ENCODE measurements around the gene ANKMY1. TPM values are rescaled to one million over a fixed set of nuclear protein-coding genes. Genes with fewer than 3 reads are reported as not detected.

Gene ANKMY1
- total RNA-seq, 1 experiment from 2014 or later, result 28.3 TPM

- H3K36me3 ChIP-seq (ENCODE audit: control insufficient read depth in 1 of 2, insufficient read depth in 2 of 2, low read length in 2 of 2), result no peaks in the 10 kb centered on the region
- ChIA-PET POLR2A (no interaction called here), CTCF (no interaction called here), RAD21 (ENCODE audit: low non-redundant PET in 1 of 2, low total read pairs in 2 of 2, uncharacterized antibody in 2 of 2, unreplicated experiment in 2 of 2) (no interaction called here)
- no peak overlapping the region for H3K4me2 ChIP-seq (ENCODE audit: low read length)
- H4K20me1 ChIP-seq (ENCODE audit: insufficient read depth), result no peaks in the 10 kb centered on the region
- BruUV-seq (replicated peaks), result no TSS peak
- no peak overlapping the region for H3K4me3 ChIP-seq (replicated peaks in 1 of 2; ENCODE audit: low read depth in 1 of 2, low read length in 2 of 2)
- no peaks in the 10 kb centered on the region for H3K9me3 ChIP-seq (ENCODE audit: control insufficient read depth in 1 of 2, insufficient read depth in 1 of 2, low read depth in 1 of 2, low read length in 2 of 2)
- intact Hi-C loops (cut with micrococcal nuclease), result loop anchor here (5.0 kb wide), 1 partner anchor 302 kb away; no protein-coding TSS in a partner anchor
- peaks cover 51% of the 10 kb centered on the region; the same call in 1 of the 2 replicates for H3K79me2 ChIP-seq (ENCODE audit: insufficient read depth, low read length)
- ATAC-seq, result no peak
- TF ChIP-seq ZBTB33 (IDR thresholded peaks at IDR 0.05; ENCODE audit: extremely low read depth, insufficient replicate concordance, low read length), result no peak
- TF ChIP-seq SRF (IDR thresholded peaks at IDR 0.05; ENCODE audit: low read depth), result no peak
- no peak for TF ChIP-seq SP1 (IDR thresholded peaks at IDR 0.05; ENCODE audit: low read depth)
- no peak for TF ChIP-seq POLR2AphosphoS5 (IDR thresholded peaks at IDR 0.05; ENCODE audit: low read depth, low read length)
- no peak for TF ChIP-seq TCF7L2 (IDR thresholded peaks at IDR 0.05; ENCODE audit: borderline replicate concordance, extremely low read depth, insufficient read depth, insufficient read length)
- H2AFZ ChIP-seq (ENCODE audit: low read depth, low read length, poor library complexity, severe bottlenecking), result no peak overlapping the region
- H3K9ac ChIP-seq (ENCODE audit: low read length), result no peak overlapping the region
- no peak for DNase-seq (ENCODE audit: low read depth, low spot score)
- H3K9me2 ChIP-seq (ENCODE audit: insufficient read depth), result no peaks in the 10 kb centered on the region
- peaks cover 25 to 43% of the 10 kb centered on the region in 2 experiments for H3K4me1 ChIP-seq (ENCODE audit: control insufficient read depth in 1 of 2, insufficient read depth in 2 of 2, low read length in 2 of 2)
- no peaks in the 10 kb centered on the region for H3K27me3 ChIP-seq (ENCODE audit: insufficient read depth, low read length)
- H3K27ac ChIP-seq (ENCODE audit: low read depth, low read length), result no peak overlapping the region
These were observed 103.5 kb downstream of the ANKMY1 start for GRCh38 chr2:240454106-240454901.

Measured in HCT116 (cell line).